Transverse colon (tissue), 3 donors: Measurements from ENCODE around the gene AASDH.

Experiments used
- POLR2A ChIP-seq: fragments of 450-650 bp; IDR thresholded peaks from one replicate; pipeline ENCODE4 v1.6.1; 2016; ENCODE audit warnings: antibody characterized with exemption, mild to moderate bottlenecking, moderate library complexity
- TF ChIP-seq, protein P1 (sequence below), 5 experiments: fragments of 200-600 bp in 3 of 5; fragments of 450-650 bp in 2 of 5; sonication (generic) in 3 of 5; IDR thresholded peaks; 1 replicate in 2 of 5; 2 replicates in 3 of 5; pipeline ENCODE4 v1.5.1; 2016 to 2017; ENCODE audit warnings: antibody characterized with exemption in 5 of 5, inconsistent platforms in 3 of 5, mild to moderate bottlenecking in 2 of 5, moderate library complexity in 1 of 5

DNA sequence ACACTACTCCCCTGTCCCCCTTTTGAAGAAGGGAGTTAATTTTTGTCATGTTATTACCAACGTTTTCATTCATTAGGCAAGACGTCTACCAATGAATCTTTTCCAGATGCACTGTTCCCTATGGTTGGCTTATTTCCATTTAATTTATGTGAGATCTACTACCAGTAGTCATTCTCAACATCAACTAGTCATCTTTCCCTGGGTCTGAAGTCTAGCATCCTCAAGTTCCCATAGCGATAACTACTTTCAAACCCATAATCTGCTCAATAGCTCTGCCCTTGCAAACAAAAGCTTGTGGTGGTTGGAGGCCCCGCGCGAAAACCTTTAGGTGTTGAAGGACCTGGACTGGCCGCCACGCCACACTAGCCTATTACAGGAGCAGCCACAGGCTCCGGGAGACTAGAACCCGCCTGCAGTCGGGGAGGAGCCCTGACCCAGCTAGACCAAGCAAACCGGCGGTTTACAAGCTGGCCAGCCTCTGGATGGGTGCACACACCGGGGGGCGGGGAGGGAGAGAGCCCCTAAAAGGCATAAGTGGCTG lies 47.4 kb upstream of the AASDH start:
- no peak for TF ChIP-seq POLR2A
- TF ChIP-seq, protein P1, sequence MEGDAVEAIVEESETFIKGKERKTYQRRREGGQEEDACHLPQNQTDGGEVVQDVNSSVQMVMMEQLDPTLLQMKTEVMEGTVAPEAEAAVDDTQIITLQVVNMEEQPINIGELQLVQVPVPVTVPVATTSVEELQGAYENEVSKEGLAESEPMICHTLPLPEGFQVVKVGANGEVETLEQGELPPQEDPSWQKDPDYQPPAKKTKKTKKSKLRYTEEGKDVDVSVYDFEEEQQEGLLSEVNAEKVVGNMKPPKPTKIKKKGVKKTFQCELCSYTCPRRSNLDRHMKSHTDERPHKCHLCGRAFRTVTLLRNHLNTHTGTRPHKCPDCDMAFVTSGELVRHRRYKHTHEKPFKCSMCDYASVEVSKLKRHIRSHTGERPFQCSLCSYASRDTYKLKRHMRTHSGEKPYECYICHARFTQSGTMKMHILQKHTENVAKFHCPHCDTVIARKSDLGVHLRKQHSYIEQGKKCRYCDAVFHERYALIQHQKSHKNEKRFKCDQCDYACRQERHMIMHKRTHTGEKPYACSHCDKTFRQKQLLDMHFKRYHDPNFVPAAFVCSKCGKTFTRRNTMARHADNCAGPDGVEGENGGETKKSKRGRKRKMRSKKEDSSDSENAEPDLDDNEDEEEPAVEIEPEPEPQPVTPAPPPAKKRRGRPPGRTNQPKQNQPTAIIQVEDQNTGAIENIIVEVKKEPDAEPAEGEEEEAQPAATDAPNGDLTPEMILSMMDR (IDR thresholded peaks at IDR 0.05) = no peak
